CD4-positive, alpha-beta T cell treated with Interferon alpha-2 for 1 hour (primary cell): Measurements from ENCODE around the gene EIF1.
A peak's percentile ranks its signal among the peaks of the same experiment; 100 is the strongest.

Experiments used
- DNase-seq, 2 donors: peaks; one replicate each; pipeline ENCODE4 v3.0.0-alpha.2; 2020 to 2022

The EIF1 gene

DNA sequence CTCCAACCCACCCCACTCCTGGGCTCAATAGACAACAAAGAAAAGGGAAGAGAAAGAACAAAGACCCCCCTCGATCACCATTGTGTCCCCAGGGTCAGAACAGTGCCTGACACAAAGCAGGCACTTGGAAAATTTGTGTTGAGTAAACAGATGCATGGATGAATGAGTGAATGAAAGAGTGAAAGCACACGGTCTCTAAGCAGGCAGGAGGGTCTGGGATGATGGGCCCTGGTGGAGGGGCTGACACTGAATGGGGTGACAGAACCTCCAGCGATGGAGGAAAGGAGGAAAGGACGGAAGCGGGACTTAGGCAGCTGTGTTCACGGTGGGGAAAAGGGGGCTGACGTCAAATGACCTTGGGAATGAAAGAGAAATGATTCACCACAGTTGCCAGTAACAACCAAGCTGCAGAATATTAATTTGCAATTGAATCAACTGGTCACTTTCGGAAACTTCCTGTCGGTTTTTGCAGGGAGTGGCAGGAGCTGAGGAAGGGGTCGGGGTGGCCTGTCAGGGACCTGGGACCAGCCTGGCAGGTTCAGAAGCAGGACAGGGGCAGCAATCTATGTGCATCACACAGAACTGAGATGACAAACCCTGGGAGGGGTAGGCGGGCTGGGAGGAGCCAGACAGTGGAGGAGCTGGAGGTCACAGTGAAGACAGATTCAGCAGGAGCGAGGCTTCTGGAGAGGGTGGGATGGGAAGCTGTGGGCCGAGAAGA lies 16.7 kb downstream of the EIF1 start:
- no peak for DNase-seq

DNA sequence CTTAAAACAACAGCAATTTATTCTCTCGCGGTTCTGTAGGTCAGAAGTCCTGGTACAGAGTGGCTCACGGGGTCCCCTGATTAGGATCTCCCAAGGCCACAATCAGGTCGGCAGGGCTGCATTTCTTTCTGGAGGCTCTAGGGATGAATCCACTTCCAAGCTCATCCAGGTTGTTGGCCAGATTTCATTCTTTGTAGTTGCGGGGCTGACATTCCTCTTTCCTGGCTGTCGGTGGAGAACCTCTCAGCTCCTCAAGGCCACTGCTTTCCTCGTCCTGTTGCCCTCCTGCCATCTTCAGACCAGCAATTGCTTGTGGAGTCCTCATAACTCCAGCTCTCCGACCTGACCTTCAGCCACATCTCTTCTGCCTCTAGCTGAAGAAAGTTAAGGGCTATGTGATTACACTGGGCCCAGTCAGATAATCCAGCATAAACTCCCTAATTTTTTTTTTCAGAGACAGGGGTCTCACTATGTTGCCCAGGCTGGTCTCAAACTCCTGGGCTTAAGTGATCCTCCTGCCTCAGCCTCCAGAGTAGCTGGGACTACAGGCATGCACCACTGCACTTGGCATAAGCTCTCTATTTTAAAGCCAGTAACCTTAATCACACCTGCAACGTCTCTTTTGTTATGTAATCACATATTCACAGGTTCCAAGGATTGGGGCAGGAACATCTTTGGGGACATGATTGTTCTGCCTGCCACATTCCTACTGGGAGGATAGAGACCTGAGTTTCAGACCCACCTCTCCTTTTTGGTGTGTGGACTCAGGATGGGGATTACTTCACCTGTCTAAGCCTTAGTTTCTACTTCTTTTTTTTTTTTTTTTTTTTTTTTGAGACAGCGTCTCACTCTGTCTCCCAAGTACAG lies 19.4 kb downstream of the EIF1 start:
- no peak for DNase-seq

DNA sequence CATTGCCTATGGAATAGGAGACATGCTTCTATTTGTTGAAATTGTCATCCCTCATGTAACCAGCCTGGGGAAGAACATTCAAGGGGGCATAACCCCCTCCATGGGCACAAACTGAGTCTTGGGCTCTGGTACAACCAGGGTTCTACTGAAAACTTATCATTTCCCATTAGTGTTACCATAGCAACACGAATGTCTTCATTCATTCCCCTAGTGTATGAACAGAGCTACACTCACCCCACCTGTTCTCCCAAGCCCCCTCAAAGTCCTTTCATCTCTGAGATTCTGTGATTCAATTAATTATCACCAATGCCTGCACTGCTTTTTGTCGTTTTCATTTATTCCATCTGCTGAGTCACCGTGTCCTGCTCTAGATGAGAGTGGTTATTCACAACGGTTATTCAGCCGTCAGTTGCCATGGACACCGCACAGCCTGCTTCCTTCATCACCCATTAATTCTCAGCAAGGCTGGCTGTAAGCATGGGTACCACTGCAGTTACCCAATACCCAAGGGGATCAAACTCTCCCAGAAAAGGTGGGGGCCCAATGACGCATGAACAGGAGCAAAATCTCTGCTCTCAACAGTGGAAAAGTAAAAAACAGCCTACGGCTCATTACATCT lies 21.9 kb downstream of the EIF1 start:
- no peak for DNase-seq

DNA sequence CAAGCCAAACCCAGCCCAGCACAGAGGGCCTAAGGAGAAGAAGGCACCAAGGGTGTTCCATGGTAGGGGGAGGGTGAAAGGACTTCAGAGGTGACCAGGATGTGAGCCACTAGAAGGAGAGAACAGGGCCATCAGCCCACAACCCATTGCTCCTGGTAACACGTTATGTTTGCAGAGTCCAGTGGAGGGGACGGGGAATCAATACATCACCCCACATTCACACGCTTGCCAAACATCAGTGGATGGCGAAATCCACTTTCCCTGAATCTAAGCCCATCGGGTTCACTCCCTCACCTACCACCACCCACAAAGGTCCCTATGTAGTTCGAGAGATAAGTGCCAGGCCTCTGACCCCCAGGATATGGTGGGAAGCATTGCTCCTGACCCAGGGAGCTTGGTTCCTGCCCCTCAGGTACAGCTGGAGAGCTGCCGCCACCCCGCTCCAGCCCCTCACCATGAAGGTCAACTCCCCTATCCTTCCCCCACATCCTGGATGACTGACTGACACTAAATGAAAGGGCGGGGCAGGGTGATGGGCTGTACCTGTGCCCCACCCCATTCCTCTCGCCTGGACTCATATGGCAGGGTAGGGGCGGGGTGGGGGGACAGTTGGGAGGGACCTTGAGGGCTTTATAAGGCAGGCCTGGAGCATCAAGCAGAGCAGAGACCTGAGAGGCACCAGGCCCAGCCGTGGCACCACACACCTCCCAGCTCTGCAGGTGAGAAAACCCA lies 23.1 kb downstream of the EIF1 start, which contains the start of gene GAST:
Gene GAST (plus strand): TSS at position 663 of the 732 bp plus-strand sequence. CDS start 3,106 bp downstream, outside the sequence.
- no peak for DNase-seq

DNA sequence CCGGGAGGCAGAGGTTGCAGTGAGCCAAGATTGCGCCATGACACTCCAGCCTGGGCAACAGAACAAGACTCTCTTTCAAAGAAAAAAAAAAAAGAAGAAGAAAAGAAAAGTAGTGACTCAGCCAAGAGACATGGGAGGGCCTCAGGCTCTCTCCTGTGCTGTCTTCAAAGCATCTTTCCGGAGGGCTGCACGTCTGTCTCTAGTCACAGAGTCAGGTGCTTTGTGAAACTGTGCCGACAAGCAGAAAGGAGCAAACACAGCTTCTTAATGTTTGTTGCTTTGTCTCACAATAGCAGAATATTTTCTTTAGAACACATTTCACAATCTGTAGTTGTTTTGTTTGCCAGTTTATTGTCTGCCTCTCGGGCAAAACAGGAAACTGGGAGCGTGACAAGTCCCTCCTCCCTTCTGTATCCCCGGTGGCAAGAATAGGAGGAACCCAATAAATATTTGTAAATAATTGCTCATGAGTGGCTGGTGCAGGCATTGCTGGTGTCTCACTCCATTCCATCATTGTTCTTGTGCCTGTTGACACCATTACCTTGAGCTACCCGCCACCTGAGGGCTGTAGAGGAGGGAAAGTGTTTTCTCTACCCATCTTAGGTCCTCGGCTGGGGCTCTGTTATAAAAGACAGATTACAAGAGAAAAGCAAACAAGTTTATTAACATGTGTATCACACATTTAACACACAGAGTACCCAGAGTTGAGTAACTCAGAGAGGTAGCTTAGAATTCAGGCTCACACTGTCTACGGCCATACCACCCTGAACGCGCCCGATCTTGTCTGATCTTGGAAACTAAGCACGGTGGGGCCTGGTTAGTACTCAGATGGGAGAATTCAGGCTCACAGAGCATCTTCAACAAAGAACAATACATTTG lies 29.0 kb downstream of the EIF1 start:
- no peak for DNase-seq

DNA sequence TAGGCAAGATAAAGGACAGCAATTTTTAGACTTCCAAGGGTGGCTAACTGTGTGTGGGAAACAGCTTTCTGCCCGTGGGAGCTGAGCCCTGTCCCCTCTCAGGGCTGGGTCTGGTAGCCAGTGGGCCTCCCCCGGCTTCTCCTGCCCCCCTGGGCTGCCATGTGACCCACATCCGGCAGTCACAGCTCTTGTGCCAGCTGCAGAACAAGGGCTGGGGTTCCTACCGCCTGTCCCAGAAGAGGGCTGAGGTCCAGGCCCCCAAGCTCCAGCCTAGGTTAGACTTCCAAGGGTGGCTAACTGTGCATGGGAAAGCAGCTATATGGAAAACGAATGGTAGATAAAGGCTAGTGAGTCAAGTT lies 29.6 kb downstream of the EIF1 start:
- DNase-seq, result no peak

DNA sequence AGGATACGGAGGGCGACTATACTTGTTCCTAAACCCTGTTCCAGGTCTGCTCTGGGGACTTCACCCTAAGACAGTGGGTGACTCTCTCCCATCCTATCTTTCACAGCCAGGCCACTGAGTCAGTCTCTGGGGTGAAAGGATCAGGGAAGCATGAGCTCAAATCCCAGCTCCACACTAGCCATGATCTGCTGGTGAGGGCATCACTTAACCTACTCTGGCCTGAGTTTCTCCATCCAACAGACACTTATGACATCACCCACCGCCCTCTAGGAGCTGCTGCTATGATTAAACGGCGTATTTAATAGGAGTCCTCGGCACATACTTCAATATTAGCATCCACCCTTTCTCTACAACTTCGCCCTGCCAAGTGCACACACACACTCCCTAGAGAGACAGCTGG lies 33.5 kb downstream of the EIF1 start:
- DNase-seq, result no peak

DNA sequence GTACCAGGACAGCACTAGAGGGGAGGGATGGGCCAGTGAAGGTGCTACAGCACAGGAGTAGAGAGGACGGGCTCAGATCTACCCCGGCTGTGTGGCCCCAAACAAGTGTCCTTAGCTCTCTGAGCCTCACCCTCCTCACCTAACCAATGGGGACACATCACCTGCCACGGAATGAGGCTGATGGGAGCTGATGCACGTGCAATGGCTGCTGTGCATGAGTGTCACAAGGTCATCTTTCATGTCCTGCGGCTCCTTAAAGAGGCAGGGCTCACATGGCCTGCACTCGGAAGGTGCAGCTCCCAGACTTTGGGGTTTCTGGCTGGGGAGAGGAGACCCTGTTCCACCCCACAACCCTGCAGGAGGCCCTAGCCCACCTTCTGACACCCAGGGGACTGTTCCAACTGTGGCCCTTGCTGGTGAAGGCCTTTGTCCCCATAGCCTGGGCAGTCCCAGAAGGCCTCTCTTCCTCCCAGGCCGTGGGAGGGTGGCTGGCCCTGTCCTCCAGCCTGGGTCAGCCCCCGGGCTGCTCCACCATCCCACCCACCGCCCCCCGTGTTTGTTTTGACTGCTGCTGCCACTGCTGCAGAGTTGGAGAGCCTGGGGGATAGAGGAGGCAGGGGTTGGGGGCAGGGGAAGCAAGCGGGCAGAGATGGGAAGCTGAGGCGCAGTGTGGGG lies 35.3 kb downstream of the EIF1 start:
- DNase-seq, result no peak

DNA sequence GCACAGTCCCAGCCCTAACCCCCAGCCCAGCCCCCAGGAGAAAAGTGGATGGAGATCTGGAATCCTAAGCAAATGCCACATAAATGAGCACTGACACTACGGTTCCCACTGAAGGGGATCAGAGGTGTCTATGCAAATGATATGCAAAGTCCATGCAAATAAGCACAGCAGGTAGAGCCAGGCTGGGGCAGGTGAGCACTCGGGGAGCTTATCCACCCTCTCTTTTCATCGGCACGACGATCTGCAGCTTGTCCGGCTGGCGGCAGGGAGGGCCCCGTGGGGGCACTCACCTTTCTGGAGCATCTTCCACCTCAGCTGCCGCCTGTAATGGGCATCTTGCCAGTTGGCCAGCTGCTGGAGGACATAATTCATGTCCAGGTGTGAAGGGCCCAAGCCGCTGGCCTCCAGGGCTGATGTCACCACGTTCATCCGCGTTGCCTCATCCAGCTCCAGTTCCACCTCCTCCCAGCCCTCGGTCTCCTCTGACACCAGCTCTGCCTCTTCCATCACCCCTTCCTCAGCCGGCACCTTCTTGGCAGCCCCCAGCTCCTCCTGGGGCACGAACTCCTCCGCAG lies 35.9 kb downstream of the EIF1 start:
- DNase-seq, result no peak

DNA sequence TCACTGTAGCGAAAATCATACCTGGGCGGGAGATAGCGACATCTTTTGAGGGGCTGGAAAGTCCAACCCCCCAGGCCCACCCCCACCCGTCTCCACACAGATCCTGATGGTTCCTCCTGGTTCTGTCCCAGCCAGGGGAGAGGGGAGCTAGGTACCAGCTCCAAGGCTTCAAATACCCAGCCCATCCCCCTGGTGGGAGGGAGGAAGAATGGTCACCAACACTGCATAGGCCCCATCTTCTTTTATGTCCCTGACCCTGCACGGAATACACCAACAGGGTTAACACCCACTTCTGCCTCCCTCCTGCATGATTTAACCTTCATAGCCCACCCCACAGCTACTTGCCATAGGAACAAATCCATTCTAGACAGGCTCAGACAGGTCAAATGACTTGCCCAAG lies 36.4 kb downstream of the EIF1 start:
- no peak for DNase-seq

DNA sequence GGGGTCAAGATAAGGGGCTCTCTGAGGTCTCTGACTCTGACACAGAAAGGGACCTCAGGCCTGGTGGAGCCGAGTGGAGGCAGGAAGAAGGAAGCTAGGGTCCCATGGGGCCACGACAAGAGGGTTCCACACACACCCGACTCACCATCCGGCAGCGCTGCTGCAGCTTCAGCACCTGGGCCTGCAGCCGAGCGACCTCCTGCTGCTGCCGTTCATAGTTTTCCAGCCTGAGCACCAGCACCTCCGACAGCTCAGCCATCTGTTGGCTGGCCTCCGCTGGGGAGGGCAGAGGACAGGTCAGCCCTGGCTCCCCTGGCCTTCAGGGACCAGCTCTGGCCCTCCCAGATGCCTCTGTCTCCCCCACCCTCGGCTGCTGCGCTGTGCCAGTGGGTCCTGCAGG lies 39.4 kb downstream of the EIF1 start:
- no peak for DNase-seq

DNA sequence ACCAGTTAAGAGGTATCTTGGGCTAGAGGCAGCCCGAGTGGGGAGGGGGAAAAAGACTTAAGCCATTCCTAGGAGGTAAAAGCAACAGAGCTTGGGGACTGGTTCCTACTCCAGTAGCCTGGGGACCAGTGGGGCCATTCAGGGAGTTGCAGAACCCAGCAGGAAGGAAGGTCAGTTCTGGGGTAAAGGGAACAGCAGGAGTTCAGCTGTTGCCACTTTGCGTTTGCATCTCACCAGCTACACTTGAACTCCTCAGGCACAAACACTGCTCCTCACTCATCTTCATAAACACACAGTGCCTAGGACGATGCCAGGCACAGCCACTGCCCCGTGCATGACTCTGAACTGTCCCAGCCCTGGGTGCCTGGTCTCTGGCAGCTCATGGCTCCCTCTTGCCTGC lies 41.8 kb downstream of the EIF1 start:
- DNase-seq, result no peak

DNA sequence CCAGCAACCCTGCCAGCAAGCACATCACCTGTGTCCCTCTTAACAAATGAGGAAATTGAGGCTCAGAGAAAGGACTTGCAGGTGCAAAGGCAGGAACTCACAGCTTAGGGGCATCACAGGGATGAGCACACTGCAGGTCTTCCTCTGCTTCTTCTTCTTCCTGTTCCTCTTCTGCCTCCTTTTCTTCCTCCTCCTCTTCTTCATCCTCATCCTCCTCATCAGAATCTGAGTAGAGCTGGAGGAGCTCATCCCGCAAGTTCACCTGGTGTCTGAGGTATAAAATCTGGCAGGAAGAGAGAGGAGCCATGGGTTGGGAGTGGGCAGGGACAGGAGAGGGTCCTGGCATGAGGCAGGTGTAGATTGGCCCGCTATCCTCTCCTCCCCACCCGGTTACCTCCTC lies 43.2 kb downstream of the EIF1 start:
- no peak for DNase-seq

DNA sequence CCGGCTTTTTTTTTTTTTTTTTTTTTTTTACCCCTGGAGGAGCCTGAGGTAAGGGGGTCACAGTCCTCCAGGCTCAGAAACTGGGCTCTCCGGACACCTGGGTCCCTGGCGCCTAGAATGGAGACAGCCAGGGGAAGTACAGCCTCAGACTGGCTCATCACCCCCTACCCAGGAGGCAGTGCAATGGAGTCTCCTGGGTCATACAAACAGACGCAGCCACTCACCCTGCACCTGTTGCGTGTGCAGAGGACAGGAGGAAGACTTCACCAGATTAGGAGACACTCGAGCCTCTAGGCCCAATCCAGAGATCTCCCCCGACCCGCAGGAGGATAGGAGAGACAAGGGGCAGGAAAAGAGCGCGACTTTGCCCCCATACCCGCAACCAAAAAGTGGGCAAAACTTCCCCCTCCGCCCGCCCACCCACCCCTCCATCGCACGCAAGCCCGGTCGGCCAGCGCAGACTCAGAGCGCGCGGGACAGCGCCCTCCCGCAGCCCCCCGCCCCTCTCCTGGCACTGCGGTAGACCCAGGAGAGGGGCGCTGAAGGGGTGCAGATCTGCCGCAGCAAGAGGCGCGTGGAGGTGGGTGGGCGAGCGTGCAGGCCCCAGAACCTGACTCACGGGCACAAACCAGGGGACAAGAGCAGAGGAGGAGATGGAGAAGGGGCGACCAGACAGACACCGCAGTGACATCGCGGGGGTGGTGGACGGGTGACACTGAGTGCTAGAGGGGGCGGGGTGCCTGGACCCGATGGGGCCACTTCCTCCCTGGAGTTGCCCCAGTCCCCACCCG lies 44.9 kb downstream of the EIF1 start:
- no peak for DNase-seq

DNA sequence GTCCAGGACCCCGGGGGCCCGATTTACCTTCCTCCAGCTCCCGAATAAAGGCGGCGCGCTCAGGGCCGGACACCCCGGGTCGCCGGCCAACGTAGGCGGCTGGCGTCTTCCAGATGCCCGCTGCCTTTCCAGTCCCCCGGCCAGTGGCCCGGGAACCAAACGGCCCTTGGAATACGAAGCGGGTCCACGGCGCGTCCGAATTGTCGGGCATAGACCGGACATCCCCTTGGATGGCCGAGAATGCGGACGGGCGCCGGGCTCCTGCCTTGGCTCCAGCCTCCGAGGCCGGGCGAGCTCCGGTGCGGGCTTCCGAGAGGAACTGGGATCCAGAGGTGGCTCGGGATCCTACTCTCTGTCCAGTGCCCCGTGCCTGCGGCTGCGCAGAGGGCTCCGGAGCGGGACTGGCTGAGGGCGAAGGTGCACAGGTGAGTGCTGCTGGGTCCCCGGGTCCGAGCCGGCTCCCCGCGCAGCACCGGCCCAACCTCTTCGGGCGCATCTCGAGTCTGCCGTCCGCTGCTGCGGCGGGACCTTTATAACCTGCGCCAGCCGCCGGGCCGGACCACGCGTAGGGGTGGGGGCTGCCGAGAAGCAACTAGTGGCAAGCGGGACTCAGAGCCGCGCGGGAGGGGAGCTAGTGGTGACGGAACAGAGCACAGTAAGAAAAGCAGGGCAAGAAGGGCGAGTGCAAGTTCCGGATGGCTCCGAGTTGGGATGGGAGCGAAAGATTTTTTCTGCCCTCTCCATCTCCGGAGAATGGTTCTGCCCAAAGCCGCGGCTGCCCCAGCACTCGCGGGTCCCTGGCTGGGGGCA lies 45.7 kb downstream of the EIF1 start, which contains the start of gene HAP1:
Gene HAP1 (minus strand): TSS at position 505 of the 810 bp plus-strand sequence. CDS start 9 bp downstream, at position 496.
- peak in 1 of 2 donors; percentile 14 for DNase-seq

DNA sequence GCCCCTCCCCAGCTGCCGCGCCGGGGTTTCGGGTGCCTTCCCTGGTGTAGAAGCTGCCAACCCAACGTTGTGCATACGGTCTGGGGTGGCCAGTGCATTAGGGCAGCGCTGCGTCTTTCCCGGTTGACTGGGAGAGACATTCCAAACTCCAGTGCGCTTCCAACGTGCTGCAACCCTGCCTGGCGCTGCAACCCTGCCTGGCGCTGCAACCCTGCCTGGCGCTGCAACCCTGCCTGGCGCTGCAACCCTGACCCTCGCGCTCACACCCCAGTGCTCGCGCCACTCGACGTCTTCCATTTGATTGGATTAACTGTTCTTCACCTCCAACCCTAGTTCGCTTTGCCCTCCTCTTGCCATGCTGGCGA lies 46.2 kb downstream of the EIF1 start:
- DNase-seq, result no peak

DNA sequence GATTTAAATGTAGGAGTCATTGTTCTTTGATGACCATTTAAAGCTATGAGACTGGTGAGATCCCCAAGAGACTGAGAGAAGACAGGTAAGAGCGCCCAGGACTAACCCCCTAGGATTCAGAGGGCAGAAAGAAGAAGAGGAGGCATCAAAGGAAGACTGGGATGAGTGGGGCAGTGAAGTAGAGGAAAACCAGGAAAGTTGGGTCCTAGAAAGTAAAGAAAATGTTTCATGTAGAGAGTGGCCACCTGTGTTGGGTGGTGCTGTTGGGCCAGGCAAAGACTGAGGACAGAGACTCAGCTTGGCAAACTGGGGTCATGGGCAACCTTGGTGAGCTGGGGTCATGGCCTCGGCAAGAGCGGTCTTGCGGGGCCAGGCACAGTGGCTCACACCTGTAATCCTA lies 47.1 kb downstream of the EIF1 start:
- no peak for DNase-seq

DNA sequence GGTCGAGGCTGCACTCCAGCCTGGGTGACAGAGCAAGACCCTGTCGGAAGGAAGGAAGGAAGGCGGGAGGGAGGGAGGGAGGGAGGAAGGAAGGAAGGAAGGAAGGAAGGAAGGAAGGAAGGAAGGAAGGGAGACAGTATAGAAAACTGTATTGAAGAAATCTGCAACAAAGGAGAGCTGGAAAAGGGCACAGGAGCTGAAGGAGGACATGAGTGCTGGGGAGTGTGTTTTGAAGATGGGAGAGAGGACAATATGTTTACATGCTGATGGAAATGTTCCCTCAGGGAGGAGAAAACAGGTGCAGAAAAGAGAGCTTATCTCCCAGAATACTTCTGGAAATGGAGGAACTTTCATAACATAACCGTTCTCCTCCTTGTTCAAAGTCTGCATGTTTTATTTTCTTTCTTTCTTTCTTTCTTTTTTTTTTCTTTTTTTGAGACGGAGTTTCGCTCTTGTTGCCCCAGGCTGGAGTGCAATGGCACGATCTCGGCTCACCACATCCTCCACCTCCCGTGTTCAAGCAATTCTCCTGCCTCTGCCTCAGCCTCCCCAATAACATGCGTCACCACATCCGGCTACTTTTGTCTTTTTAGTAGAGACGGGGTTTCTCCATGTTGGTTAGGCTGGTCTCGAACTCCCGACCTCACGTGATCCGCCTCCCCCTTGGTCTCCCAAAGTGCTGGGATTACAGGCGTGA lies 48.4 kb downstream of the EIF1 start:
- no peak for DNase-seq

DNA sequence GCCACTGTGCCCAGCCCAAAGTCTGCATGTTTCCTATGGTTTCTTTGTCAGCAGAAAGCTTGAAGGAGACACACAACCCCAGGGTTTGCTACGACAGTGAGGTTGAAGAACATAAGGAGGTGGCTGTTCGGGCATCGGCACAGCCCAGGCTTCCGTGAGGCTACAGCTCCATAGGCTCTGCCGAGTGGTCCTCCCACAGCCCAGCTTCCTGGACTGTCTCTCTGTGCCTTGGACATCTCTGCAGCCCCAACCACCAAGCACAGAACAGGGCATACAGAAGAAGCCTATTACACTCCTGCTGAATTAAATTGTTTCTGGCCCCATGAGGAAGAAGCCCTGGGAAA lies 49.0 kb downstream of the EIF1 start:
- no peak for DNase-seq
